Fibroblast of peridontal ligament (primary cell): ENCODE data around the gene IFT25.

ENCODE experiments used
- DNase-seq: peaks from one replicate; pipeline ENCODE4 v3.0.0-alpha.2; 2010; ENCODE audit errors: extremely low read depth

IFT25 gene

GRCh38 chr1:53957194-53957818, 11.8 kb upstream of the IFT25 start:
- DNase-seq = no peak

- DNase-seq = no peak
These were observed 11.0 kb upstream of the IFT25 start for GRCh38 chr1:53956308-53957168.

- no peak for DNase-seq
These were observed 8.6 kb upstream of the IFT25 start for GRCh38 chr1:53954128-53954527.

GRCh38 chr1:53951697-53952096, 6.2 kb upstream of the IFT25 start:
- DNase-seq = no peak

GRCh38 chr1:53949023-53949990, 3.8 kb upstream of the IFT25 start:
- peak; percentile 67 for DNase-seq

GRCh38 chr1:53948291-53948690, 2.8 kb upstream of the IFT25 start:
- DNase-seq = peak; percentile 76

GRCh38 chr1:53947172-53947907, 1.8 kb upstream of the IFT25 start:
- no peak for DNase-seq

- no peak for DNase-seq
These were observed 1.0 kb upstream of the IFT25 start, which contains the start of gene LRRC42 for GRCh38 chr1:53946252-53947171. TSS of gene LRRC42 (plus strand) at chr1:53946350. CDS start at chr1:53952000, 5,650 bp downstream.

GRCh38 chr1:53945183-53945432, 391 bp downstream of the IFT25 start:
- no peak for DNase-seq

GRCh38 chr1:53944469-53945182, 873 bp downstream of the IFT25 start:
- peak; percentile 22 for DNase-seq

GRCh38 chr1:53943490-53944043, 1.9 kb downstream of the IFT25 start:
- DNase-seq = no peak

- DNase-seq = no peak
These were observed 2.4 kb downstream of the IFT25 start for GRCh38 chr1:53943090-53943489.

- DNase-seq = no peak
These were observed 3.2 kb downstream of the IFT25 start for GRCh38 chr1:53942127-53942957.

- peak; percentile 59 for DNase-seq
These were observed 7.2 kb downstream of the IFT25 start for GRCh38 chr1:53938136-53938830.

- DNase-seq = no peak
These were observed 9.1 kb downstream of the IFT25 start for GRCh38 chr1:53936430-53936829.

GRCh38 chr1:53934170-53934765, 11.2 kb downstream of the IFT25 start:
- DNase-seq = no peak

- DNase-seq = no peak
These were observed 14.0 kb downstream of the IFT25 start for GRCh38 chr1:53931523-53931922.

GRCh38 chr1:53930932-53931331, 14.6 kb downstream of the IFT25 start:
- DNase-seq = no peak
